ENCODE results near the gene MAD1L1. TPM values are rescaled to one million over a fixed set of nuclear protein-coding genes. Genes with fewer than 3 reads are reported as not detected.
A peak's percentile ranks its signal among the peaks of the same experiment; 100 is the strongest.

Gene MAD1L1
- total and polyA plus RNA-seq, 2 of the 13 experiments (the other 11 are each of a cell fraction or from before 2014, with no cell fraction given), result 17.4 to 64.7 TPM

DNA sequence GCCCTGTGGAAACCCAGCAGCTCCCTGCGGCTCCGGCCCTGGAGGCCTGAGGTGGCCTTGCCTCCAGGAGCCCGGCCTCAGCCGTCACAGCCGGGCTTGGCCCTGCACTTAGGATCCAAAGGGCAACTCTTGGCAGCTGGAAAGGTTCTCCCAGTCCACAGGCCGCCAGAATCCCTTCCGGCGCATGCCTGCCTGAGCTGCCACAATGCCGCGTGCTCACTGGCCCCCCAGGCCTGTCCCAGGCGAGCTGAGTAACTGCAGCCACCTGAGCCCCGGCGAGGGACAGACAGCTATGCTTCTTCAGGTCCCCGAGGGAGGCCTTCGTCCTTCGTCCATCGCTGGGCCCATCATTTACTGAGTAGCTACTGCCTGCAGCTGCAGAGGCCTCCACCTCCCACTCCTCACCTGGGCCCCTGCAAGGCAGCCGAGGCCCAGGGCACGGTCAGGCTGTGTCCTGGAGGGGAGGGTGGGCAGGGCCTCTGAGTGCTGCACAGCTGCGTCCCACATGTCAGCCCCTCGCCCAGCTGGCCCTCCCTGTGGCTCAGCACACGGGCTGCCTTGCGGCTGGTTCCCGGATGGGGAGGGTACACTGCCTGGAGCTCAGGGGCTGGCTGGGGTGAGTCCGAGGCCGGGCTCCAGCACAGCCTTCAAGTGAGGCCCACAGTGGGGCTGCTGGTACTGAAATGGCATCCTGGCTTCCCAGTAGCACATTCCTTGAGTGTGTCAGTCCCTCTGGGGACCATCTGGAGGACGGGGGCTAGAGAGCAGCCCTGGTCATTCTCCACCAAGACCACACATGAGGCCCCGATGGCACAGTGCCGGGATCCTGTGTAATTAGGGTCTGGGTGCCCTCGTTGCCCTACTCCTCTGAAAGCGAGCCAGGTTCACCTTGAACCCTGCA lies 390.2 kb downstream of the MAD1L1 start:
- H3K4me3 ChIP-seq (replicated peaks in 1 of 3; ENCODE audit: insufficient read depth in 1 of 3, low read depth in 2 of 3, low read length in 3 of 3), result no peak overlapping the region
- no peak overlapping the region for H2AFZ ChIP-seq (ENCODE audit: low read length)
- POLR2A ChIA-PET, result no interaction called here
- no peak overlapping the region for H3K9ac ChIP-seq (ENCODE audit: insufficient read depth, low read depth, low read length)
- H3K27ac ChIP-seq (ENCODE audit: extremely low read length, insufficient read depth, low read length), result peak overlapping the region; percentile 57
- no peaks in the 10 kb centered on the region for H3K27me3 ChIP-seq (ENCODE audit: control insufficient read depth in 1 of 2, insufficient read depth in 2 of 2, low read length in 2 of 2)
- peaks cover 1 to 4% of the 10 kb centered on the region in 2 experiments; a peak in 1 of 5 replicates for H3K36me3 ChIP-seq (replicated peaks in 1 of 2; ENCODE audit: control insufficient read depth in 1 of 2, insufficient read depth in 2 of 2, low read length in 2 of 2)
- CTCF ChIA-PET (ENCODE audit: low intra/inter-chr PET ratio, low total read pairs), result no interaction called here
- no TSS peak for BruUV-seq (replicated peaks)
- in situ Hi-C loops (cut with HindIII; ENCODE audit: extremely low pct_ligation_motif_present, low pct_unique_long_range_greater_than_20kb), result no loop called here
- peaks cover 14% of the 10 kb centered on the region for H3K4me1 ChIP-seq (ENCODE audit: insufficient read depth, low read length)
- no peak overlapping the region for H3K4me2 ChIP-seq (ENCODE audit: low read depth, low read length)
- ATAC-seq (peak; percentile 94), FAIRE-seq (peak; percentile 66), DNase-seq (ENCODE audit: low spot score) (peak; percentile 75)
- no peaks in the 10 kb centered on the region for H3K79me2 ChIP-seq (ENCODE audit: insufficient read depth, low read length)
- WGBS (ENCODE audit: low lambda C conversion rate), result 73% methylated on average over 12 of the region's 31 CpGs
- intact Hi-C loops (cut with micrococcal nuclease; ENCODE audit: unreplicated experiment), result no loop called here
- no peaks in the 10 kb centered on the region for H4K20me1 ChIP-seq (ENCODE audit: insufficient read depth, low read length)
- no peaks in the 10 kb centered on the region for H3K9me3 ChIP-seq (ENCODE audit: low read length)
- TF ChIP-seq ZNF33A (CRISPR knock-in tag; IDR thresholded peaks at IDR 0.05; ENCODE audit: borderline replicate concordance) (no peak), ZNF713 (CRISPR knock-in tag; IDR thresholded peaks at IDR 0.05) (no peak), ZNF468 (CRISPR knock-in tag; IDR thresholded peaks at IDR 0.05) (no peak), PPARG (CRISPR knock-in tag; conservative IDR thresholded peaks at IDR 0.05) (no peak), HDAC2 (CRISPR knock-in tag; IDR thresholded peaks at IDR 0.05) (peak; percentile 42; the same call in 1 of the 2 replicates), RFX1 (IDR thresholded peaks at IDR 0.05) (no peak), CEBPB (IDR thresholded peaks at IDR 0.05; ENCODE audit: borderline replicate concordance, low read depth, low read length) (no peak), MZF1 (CRISPR knock-in tag; IDR thresholded peaks at IDR 0.05; ENCODE audit: borderline replicate concordance) (no peak), CHD4 (IDR thresholded peaks at IDR 0.05; ENCODE audit: borderline replicate concordance, low read length) (no peak), MATR3 (CRISPR knock-in tag; IDR thresholded peaks at IDR 0.05) (no peak), ZNF17 (CRISPR knock-in tag; IDR thresholded peaks at IDR 0.05) (no peak), ZBTB8A (CRISPR knock-in tag; IDR thresholded peaks at IDR 0.05; ENCODE audit: borderline replicate concordance, low read depth) (no peak), EP300 (IDR thresholded peaks at IDR 0.05; ENCODE audit: low read depth in 2 of 2, low read length in 2 of 2) (0 out of 4 replicates have a peak, but pooled peaks of 1 of the 2 experiments have one; percentile 23), EP300 (CRISPR knock-in tag; IDR thresholded peaks at IDR 0.05; ENCODE audit: borderline replicate concordance) (no peak), ZNF674 (CRISPR knock-in tag; IDR thresholded peaks at IDR 0.05; ENCODE audit: low read depth) (no peak), ZNF263 (CRISPR knock-in tag; IDR thresholded peaks at IDR 0.05) (no peak), KLF9 (CRISPR knock-in tag; IDR thresholded peaks at IDR 0.05; ENCODE audit: low read depth) (no peak), ZNF790 (CRISPR knock-in tag; IDR thresholded peaks at IDR 0.05; ENCODE audit: borderline replicate concordance) (no peak; the same call in 1 of the 2 replicates), RFX3 (CRISPR knock-in tag; IDR thresholded peaks at IDR 0.05) (no peak), MBNL3 (CRISPR knock-in tag; conservative IDR thresholded peaks at IDR 0.05) (no peak), SIX4 (CRISPR knock-in tag; IDR thresholded peaks at IDR 0.05) (no peak), MTA1 (CRISPR knock-in tag; IDR thresholded peaks at IDR 0.05; ENCODE audit: borderline replicate concordance) (peak; percentile 66)
- TF ChIP-seq, protein P1, sequence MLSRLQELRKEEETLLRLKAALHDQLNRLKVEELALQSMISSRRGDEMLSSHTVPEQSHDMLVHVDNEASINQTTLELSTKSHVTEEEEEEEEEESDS (CRISPR knock-in tag; IDR thresholded peaks at IDR 0.05; ENCODE audit: borderline replicate concordance), result no peak
- TF ChIP-seq, protein P2, sequence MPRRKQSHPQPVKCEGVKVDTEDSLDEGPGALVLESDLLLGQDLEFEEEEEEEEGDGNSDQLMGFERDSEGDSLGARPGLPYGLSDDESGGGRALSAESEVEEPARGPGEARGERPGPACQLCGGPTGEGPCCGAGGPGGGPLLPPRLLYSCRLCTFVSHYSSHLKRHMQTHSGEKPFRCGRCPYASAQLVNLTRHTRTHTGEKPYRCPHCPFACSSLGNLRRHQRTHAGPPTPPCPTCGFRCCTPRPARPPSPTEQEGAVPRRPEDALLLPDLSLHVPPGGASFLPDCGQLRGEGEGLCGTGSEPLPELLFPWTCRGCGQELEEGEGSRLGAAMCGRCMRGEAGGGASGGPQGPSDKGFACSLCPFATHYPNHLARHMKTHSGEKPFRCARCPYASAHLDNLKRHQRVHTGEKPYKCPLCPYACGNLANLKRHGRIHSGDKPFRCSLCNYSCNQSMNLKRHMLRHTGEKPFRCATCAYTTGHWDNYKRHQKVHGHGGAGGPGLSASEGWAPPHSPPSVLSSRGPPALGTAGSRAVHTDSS (CRISPR knock-in tag; conservative IDR thresholded peaks at IDR 0.05), result no peak

Data from HepG2 (cell line).